Measurements from ENCODE around the gene TRIML1.

TRIML1 gene, protein sequence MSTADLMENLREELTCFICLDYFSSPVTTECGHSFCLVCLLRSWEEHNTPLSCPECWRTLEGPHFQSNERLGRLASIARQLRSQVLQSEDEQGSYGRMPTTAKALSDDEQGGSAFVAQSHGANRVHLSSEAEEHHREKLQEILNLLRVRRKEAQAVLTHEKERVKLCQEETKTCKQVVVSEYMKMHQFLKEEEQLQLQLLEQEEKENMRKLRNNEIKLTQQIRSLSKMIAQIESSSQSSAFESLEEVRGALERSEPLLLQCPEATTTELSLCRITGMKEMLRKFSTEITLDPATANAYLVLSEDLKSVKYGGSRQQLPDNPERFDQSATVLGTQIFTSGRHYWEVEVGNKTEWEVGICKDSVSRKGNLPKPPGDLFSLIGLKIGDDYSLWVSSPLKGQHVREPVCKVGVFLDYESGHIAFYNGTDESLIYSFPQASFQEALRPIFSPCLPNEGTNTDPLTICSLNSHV

GRCh38 chr4:188139141-188139540, at the start of gene TRIML1:
Gene TRIML1 (plus strand): TSS chr4:188139441. CDS start chr4:188139559, 118 bp downstream.
- TF ChIP-seq ZBTB7A (IDR thresholded peaks at IDR 0.05; ENCODE audit: low read depth) (no peak), TCF12 (IDR thresholded peaks at IDR 0.05; ENCODE audit: low read depth) (no peak), YY1 (IDR thresholded peaks at IDR 0.05; ENCODE audit: low read depth) (no peak)

- TF ChIP-seq YY1 (IDR thresholded peaks at IDR 0.05; ENCODE audit: low read depth) (no peak), MAX (IDR thresholded peaks at IDR 0.05) (no peak), TAF1 (IDR thresholded peaks at IDR 0.05; ENCODE audit: low read depth) (no peak), TCF12 (IDR thresholded peaks at IDR 0.05; ENCODE audit: low read depth) (no peak), FOXM1 (IDR thresholded peaks at IDR 0.05; ENCODE audit: borderline replicate concordance, low read depth) (no peak), TEAD4 (IDR thresholded peaks at IDR 0.05) (no peak), EP300 (IDR thresholded peaks at IDR 0.05; ENCODE audit: borderline replicate concordance) (no peak), EGR1 (IDR thresholded peaks at IDR 0.05) (no peak)
- TF ChIP-seq, protein P1, sequence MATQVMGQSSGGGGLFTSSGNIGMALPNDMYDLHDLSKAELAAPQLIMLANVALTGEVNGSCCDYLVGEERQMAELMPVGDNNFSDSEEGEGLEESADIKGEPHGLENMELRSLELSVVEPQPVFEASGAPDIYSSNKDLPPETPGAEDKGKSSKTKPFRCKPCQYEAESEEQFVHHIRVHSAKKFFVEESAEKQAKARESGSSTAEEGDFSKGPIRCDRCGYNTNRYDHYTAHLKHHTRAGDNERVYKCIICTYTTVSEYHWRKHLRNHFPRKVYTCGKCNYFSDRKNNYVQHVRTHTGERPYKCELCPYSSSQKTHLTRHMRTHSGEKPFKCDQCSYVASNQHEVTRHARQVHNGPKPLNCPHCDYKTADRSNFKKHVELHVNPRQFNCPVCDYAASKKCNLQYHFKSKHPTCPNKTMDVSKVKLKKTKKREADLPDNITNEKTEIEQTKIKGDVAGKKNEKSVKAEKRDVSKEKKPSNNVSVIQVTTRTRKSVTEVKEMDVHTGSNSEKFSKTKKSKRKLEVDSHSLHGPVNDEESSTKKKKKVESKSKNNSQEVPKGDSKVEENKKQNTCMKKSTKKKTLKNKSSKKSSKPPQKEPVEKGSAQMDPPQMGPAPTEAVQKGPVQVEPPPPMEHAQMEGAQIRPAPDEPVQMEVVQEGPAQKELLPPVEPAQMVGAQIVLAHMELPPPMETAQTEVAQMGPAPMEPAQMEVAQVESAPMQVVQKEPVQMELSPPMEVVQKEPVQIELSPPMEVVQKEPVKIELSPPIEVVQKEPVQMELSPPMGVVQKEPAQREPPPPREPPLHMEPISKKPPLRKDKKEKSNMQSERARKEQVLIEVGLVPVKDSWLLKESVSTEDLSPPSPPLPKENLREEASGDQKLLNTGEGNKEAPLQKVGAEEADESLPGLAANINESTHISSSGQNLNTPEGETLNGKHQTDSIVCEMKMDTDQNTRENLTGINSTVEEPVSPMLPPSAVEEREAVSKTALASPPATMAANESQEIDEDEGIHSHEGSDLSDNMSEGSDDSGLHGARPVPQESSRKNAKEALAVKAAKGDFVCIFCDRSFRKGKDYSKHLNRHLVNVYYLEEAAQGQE (IDR thresholded peaks at IDR 0.05; ENCODE audit: low read depth): no peak
Observed at GRCh38 chr4:188092824-188093223, 46.4 kb upstream of the TRIML1 start.

DNA sequence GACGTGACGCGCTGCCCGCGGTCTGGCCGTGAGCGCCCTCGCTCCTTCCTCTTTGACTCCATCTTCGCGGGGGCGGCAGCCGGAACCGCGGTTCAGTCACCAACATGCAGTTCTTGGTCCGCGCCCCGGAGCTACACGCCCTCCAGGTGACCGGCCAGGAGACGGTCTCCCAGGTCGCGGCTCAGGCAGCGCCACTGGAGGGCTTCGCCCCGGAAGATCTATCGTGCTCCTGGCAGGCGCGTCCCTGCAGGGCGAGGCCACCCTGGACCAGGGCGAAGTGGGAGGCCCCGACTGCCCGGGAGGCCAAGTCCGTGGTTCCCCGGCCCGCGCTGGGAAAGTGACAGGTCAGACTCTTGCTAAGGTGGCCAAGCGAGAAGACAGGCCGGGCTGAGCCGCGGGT, 32.8 kb upstream of the TRIML1 start:
- TF ChIP-seq TAF1 (IDR thresholded peaks at IDR 0.05; ENCODE audit: low read depth) (no peak), FOXM1 (IDR thresholded peaks at IDR 0.05; ENCODE audit: borderline replicate concordance, low read depth) (no peak), NFIC (IDR thresholded peaks at IDR 0.05) (no peak), EGR1 (IDR thresholded peaks at IDR 0.05) (no peak), MAX (IDR thresholded peaks at IDR 0.05) (no peak)

- TF ChIP-seq TAF1 (IDR thresholded peaks at IDR 0.05; ENCODE audit: low read depth): no peak
- no peak for TF ChIP-seq FOXM1 (IDR thresholded peaks at IDR 0.05; ENCODE audit: borderline replicate concordance, low read depth)
- TF ChIP-seq EGR1 (IDR thresholded peaks at IDR 0.05): no peak
- no peak for TF ChIP-seq ZBTB7A (IDR thresholded peaks at IDR 0.05; ENCODE audit: low read depth)
- TF ChIP-seq NFIC (IDR thresholded peaks at IDR 0.05): no peak
- TF ChIP-seq CEBPB (IDR thresholded peaks at IDR 0.05): no peak
- no peak for TF ChIP-seq TEAD4 (IDR thresholded peaks at IDR 0.05)
- no peak for TF ChIP-seq TCF12 (IDR thresholded peaks at IDR 0.05; ENCODE audit: low read depth)
- TF ChIP-seq, protein P2, sequence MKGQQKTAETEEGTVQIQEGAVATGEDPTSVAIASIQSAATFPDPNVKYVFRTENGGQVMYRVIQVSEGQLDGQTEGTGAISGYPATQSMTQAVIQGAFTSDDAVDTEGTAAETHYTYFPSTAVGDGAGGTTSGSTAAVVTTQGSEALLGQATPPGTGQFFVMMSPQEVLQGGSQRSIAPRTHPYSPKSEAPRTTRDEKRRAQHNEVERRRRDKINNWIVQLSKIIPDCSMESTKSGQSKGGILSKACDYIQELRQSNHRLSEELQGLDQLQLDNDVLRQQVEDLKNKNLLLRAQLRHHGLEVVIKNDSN (IDR thresholded peaks at IDR 0.05): no peak
- TF ChIP-seq MAX (IDR thresholded peaks at IDR 0.05): no peak
- TF ChIP-seq, protein P1 (IDR thresholded peaks at IDR 0.05; ENCODE audit: low read depth): no peak
- TF ChIP-seq RAD21 (IDR thresholded peaks at IDR 0.05; ENCODE audit: low read depth): no peak
- no peak for TF ChIP-seq CREB1 (IDR thresholded peaks at IDR 0.05; ENCODE audit: low read depth)
- TF ChIP-seq YY1 (IDR thresholded peaks at IDR 0.05; ENCODE audit: low read depth): no peak
- TF ChIP-seq EP300 (IDR thresholded peaks at IDR 0.05; ENCODE audit: borderline replicate concordance): no peak
Observed at GRCh38 chr4:188107931-188108843, 31.1 kb upstream of the TRIML1 start.

- TF ChIP-seq, protein P1 (IDR thresholded peaks at IDR 0.05; ENCODE audit: low read depth): no peak
- TF ChIP-seq ZBTB7A (IDR thresholded peaks at IDR 0.05; ENCODE audit: low read depth) (no peak), NFIC (IDR thresholded peaks at IDR 0.05) (no peak), MAX (IDR thresholded peaks at IDR 0.05) (no peak), EGR1 (IDR thresholded peaks at IDR 0.05) (no peak), YY1 (IDR thresholded peaks at IDR 0.05; ENCODE audit: low read depth) (no peak), TAF1 (IDR thresholded peaks at IDR 0.05; ENCODE audit: low read depth) (no peak), FOXM1 (IDR thresholded peaks at IDR 0.05; ENCODE audit: borderline replicate concordance, low read depth) (no peak), CEBPB (IDR thresholded peaks at IDR 0.05) (no peak), TEAD4 (IDR thresholded peaks at IDR 0.05) (no peak), CREB1 (IDR thresholded peaks at IDR 0.05; ENCODE audit: low read depth) (no peak), EP300 (IDR thresholded peaks at IDR 0.05; ENCODE audit: borderline replicate concordance) (no peak), RAD21 (IDR thresholded peaks at IDR 0.05; ENCODE audit: low read depth) (no peak), TCF12 (IDR thresholded peaks at IDR 0.05; ENCODE audit: low read depth) (no peak)
- TF ChIP-seq, protein P2 (IDR thresholded peaks at IDR 0.05): no peak
Observed at GRCh38 chr4:188109157-188109755, 30.0 kb upstream of the TRIML1 start, which contains the start of gene TRIML2. Gene TRIML2 (minus strand): TSS chr4:188109603. CDS start chr4:188105368, 4,235 bp downstream.
